Measurements from ENCODE around the gene CRTAC1. TPM values are rescaled to one million over a fixed set of nuclear protein-coding genes. Genes with fewer than 3 reads are reported as not detected.

CRTAC1 gene
- polyA plus RNA-seq, 1 experiment = not detected

DNA sequence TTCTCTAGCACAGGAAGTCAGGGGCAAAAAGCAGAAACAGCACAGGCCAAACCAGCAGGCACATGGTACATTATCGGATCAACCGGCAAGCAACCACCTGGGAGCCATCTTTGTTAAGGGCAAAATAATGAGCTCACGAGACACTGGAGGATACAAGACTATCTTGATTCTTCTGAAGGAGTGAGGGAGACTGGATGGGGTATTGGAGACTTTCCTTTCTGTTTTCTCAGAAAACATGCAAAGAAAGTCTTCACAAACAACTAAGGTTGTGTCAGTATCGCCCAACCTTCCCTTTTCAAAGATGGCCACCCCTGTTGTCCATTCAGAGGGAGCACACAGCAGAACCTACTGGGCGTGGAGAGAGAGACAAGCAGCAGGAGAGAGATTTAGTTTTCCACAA, 151.2 kb downstream of the CRTAC1 start:
- CTCF ChIA-PET = no interaction called here
- Histone ChIP-seq H3K27ac (ENCODE audit: low read depth, low read length) (no peak overlapping the region), H3K9me3 (ENCODE audit: control insufficient read depth, insufficient read depth, low read length) (no peaks in the 10 kb centered on the region), H3K27me3 (ENCODE audit: control insufficient read depth, insufficient read depth, low read length) (no peaks in the 10 kb centered on the region), H3K4me3 (ENCODE audit: low read depth, low read length) (no peak overlapping the region)
- TF ChIP-seq, protein P1, sequence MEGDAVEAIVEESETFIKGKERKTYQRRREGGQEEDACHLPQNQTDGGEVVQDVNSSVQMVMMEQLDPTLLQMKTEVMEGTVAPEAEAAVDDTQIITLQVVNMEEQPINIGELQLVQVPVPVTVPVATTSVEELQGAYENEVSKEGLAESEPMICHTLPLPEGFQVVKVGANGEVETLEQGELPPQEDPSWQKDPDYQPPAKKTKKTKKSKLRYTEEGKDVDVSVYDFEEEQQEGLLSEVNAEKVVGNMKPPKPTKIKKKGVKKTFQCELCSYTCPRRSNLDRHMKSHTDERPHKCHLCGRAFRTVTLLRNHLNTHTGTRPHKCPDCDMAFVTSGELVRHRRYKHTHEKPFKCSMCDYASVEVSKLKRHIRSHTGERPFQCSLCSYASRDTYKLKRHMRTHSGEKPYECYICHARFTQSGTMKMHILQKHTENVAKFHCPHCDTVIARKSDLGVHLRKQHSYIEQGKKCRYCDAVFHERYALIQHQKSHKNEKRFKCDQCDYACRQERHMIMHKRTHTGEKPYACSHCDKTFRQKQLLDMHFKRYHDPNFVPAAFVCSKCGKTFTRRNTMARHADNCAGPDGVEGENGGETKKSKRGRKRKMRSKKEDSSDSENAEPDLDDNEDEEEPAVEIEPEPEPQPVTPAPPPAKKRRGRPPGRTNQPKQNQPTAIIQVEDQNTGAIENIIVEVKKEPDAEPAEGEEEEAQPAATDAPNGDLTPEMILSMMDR (IDR thresholded peaks at IDR 0.05; ENCODE audit: low read depth, low read length) = no peak
- POLR2A ChIA-PET = no interaction called here
- no peak for DNase-seq (ENCODE audit: low read depth, low spot score)

DNA sequence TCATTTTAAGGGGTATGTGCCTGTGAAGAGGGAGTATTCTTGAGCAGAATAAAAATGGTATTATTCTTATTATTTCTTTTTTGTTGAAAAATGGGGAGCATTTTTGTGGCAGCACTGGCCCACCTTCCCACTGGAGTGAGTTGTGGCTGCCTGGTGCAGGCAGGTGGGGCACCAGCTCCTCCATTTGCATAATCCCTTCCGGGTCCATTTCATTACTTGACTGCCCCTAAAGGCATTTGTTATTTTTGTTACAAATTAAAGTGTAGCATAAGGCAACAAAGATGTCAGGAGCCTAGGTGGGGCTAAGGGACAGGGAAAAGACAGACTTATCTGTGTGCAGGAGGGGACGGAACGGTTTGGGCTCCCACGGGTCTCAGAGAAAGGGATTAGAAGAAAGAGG, 154.0 kb downstream of the CRTAC1 start:
- DNase-seq (ENCODE audit: low read depth, low spot score) = no peak
- no peak overlapping the region for H3K27ac ChIP-seq (ENCODE audit: low read depth, low read length)
- no peaks in the 10 kb centered on the region for H3K9me3 ChIP-seq (ENCODE audit: control insufficient read depth, insufficient read depth, low read length)
- no peak overlapping the region for H3K4me3 ChIP-seq (ENCODE audit: low read depth, low read length)
- H3K27me3 ChIP-seq (ENCODE audit: control insufficient read depth, insufficient read depth, low read length) = peaks cover 6% of the 10 kb centered on the region
- ChIA-PET POLR2A (no interaction called here), CTCF (interaction anchor here (1.6 kb wide), 1 partner anchor 666 kb away, joined by 3 read pairs; no protein-coding TSS in a partner anchor)
- TF ChIP-seq, protein P1 (IDR thresholded peaks at IDR 0.05; ENCODE audit: low read depth, low read length) = no peak

DNA sequence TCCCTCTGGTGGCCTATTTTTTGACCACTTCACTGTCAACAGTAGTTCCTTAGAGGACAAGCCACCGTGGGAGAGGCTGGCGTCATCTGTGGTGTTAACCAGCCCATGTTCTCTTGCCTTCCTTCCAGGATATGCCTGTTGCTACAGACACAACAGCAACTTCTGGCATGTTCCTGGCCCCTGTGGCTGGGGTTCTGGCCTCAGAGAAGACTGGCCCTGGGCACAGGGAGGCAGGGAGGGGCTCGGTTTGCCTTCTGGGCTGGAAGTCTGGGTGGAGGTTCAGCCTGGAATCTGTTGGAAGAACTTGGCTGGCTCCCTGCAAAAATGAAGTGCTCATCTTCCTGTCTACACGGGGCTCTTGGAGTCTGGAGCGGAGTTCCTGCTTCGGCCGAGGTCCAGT, 155.0 kb downstream of the CRTAC1 start:
- Histone ChIP-seq H3K9me3 (ENCODE audit: control insufficient read depth, insufficient read depth, low read length) (no peaks in the 10 kb centered on the region), H3K27me3 (ENCODE audit: control insufficient read depth, insufficient read depth, low read length) (peaks cover 12% of the 10 kb centered on the region), H3K4me3 (ENCODE audit: low read depth, low read length) (no peak overlapping the region), H3K27ac (ENCODE audit: low read depth, low read length) (no peak overlapping the region)
- DNase-seq (ENCODE audit: low read depth, low spot score) = no peak
- ChIA-PET POLR2A (no interaction called here), CTCF (no interaction called here)
- TF ChIP-seq, protein P1 (IDR thresholded peaks at IDR 0.05; ENCODE audit: low read depth, low read length) = no peak

DNA sequence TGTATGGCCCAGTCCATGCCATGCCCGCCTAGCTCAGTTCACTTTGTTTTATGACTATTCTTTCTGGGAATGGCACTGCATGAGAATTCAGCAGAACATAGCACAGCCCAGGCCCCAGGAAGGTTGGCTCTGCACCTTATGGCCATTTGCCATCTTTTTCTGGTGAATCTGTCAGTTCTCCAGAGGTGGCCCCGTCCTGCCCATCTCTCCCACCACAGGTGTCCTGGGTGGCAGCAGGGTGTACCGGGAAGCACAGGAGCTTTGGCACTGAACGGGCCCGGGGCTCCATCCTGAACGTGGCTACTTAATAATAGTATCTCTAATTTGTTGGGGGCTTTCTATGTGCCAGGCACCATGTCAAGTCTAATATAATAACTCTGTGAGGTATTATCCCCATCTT, 156.1 kb downstream of the CRTAC1 start:
- POLR2A ChIA-PET = no interaction called here
- CTCF ChIA-PET = interaction anchor here (0.6 kb wide), 1 partner anchor 12 kb away, joined by 4 read pairs; no protein-coding TSS in a partner anchor

DNA sequence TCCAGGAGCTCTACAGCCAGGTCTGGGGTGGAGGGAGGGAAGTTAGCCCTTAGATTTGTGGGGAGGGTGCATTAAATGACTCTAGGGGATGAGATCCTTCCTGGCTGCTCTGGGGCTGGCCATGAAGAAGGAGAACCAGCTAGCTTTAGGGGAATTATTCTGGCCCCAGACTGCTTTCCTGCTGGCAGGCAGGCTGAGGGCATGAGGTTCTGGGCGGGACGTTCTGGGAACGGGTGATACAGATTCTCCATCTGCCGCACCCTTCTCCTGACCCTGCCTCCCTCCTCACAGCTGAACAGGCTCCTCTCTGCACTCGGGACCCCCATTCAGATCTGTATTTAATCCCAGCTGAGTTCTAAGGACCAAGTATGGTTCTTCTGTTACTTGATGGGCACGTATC, 156.9 kb downstream of the CRTAC1 start:
- DNase-seq (ENCODE audit: low read depth, low spot score) = no peak
- Histone ChIP-seq H3K27ac (ENCODE audit: low read depth, low read length) (no peak overlapping the region), H3K27me3 (ENCODE audit: control insufficient read depth, insufficient read depth, low read length) (peaks cover 20% of the 10 kb centered on the region), H3K4me3 (ENCODE audit: low read depth, low read length) (no peak overlapping the region), H3K9me3 (ENCODE audit: control insufficient read depth, insufficient read depth, low read length) (no peaks in the 10 kb centered on the region)
- TF ChIP-seq, protein P1 (IDR thresholded peaks at IDR 0.05; ENCODE audit: low read depth, low read length) = no peak
- ChIA-PET POLR2A (no interaction called here), CTCF (no interaction called here)

More for the DNA sequence above, 156.1 kb downstream of the CRTAC1 start:
- H3K27ac ChIP-seq (ENCODE audit: low read depth, low read length) = no peak overlapping the region
- H3K9me3 ChIP-seq (ENCODE audit: control insufficient read depth, insufficient read depth, low read length) = no peaks in the 10 kb centered on the region
- no peak overlapping the region for H3K4me3 ChIP-seq (ENCODE audit: low read depth, low read length)
- TF ChIP-seq, protein P1 (IDR thresholded peaks at IDR 0.05; ENCODE audit: low read depth, low read length) = no peak
- peaks cover 20% of the 10 kb centered on the region for H3K27me3 ChIP-seq (ENCODE audit: control insufficient read depth, insufficient read depth, low read length)
- DNase-seq (ENCODE audit: low read depth, low spot score) = no peak
